ENCODE data around the gene CCSER1. TPM values are rescaled to one million over a fixed set of nuclear protein-coding genes. Genes with fewer than 3 reads are reported as not detected.

Gene CCSER1
- total RNA-seq, 3 donors from 2014 or later (not counting 1 experiment from before 2014, with no cell fraction given): 0.87 to 1.1 (median 1.1) TPM

DNA sequence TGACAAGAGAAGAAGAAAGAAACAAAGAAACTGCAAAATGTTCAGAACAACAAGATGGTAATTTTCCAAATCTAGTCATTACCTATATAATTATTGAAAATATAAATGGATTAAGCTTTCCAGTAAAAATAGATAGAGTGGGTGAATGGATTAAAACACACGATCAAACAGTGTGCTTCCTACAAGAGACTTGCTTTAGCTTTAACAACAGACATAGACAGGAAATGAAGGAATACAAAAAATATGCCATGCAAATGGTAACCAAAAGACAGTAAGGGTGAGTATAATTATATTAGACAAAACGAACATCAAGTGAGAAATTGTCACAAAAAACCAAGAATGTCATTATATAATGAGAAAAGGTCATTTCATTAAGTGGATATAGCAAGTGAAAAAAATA, 842.8 kb downstream of the CCSER1 start:
- Mint-ChIP-seq H3K27ac (no peak overlapping the region), H3K4me1 (no peaks in the 10 kb centered on the region), H3K36me3 (peaks cover 22% of the 10 kb centered on the region), H3K27me3 (ENCODE audit: low read depth in 2 of 2) (no peaks in the 10 kb centered on the region), H3K9me3 (peaks cover 22 to 24% of the 10 kb centered on the region in 2 donors), H3K4me3 (no peak overlapping the region)
- WGBS (ENCODE audit: insufficient coverage): 100% methylated on average over 1 of the region's 2 CpGs
- Histone ChIP-seq H3K27ac (ENCODE audit: low read length) (no peak overlapping the region), H3K9me3 (ENCODE audit: control insufficient read depth, insufficient read depth, low read length) (peaks cover 2% of the 10 kb centered on the region), H3K27me3 (ENCODE audit: control insufficient read depth, insufficient read depth, low read length) (no peaks in the 10 kb centered on the region), H3K4me3 (ENCODE audit: low read length) (no peak overlapping the region), H3K4me1 (ENCODE audit: control insufficient read depth, insufficient read depth, low read length) (no peaks in the 10 kb centered on the region), H3K36me3 (ENCODE audit: control insufficient read depth, insufficient read depth, low read length) (no peaks in the 10 kb centered on the region)
- TF ChIP-seq, protein P1, sequence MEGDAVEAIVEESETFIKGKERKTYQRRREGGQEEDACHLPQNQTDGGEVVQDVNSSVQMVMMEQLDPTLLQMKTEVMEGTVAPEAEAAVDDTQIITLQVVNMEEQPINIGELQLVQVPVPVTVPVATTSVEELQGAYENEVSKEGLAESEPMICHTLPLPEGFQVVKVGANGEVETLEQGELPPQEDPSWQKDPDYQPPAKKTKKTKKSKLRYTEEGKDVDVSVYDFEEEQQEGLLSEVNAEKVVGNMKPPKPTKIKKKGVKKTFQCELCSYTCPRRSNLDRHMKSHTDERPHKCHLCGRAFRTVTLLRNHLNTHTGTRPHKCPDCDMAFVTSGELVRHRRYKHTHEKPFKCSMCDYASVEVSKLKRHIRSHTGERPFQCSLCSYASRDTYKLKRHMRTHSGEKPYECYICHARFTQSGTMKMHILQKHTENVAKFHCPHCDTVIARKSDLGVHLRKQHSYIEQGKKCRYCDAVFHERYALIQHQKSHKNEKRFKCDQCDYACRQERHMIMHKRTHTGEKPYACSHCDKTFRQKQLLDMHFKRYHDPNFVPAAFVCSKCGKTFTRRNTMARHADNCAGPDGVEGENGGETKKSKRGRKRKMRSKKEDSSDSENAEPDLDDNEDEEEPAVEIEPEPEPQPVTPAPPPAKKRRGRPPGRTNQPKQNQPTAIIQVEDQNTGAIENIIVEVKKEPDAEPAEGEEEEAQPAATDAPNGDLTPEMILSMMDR (IDR thresholded peaks at IDR 0.05): no peak
- intact Hi-C loops (cut with micrococcal nuclease): no loop called here
- DNase-seq (no peak), ATAC-seq (no peak)

DNA sequence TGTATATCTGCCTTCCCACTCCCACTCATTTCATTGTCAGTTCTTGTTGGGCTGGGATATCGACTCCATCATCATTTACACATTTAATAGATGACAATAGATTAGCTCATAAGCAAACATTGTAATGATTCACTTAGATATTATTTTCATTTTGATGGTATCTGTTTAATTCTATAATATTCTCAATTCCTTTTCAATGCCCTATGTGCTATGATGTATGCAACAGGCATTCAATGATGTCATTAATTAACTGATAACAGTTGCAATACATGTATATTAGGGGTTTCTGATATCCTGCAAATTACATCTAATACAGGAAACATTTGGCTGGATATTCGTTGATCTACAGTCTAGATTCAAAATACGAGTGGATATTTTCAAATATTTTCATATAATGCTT, 850.5 kb downstream of the CCSER1 start:
- Histone ChIP-seq H3K4me1 (ENCODE audit: control insufficient read depth, insufficient read depth, low read length) (no peaks in the 10 kb centered on the region), H3K9me3 (ENCODE audit: control insufficient read depth, insufficient read depth, low read length) (peaks cover 3% of the 10 kb centered on the region), H3K36me3 (ENCODE audit: control insufficient read depth, insufficient read depth, low read length) (no peaks in the 10 kb centered on the region), H3K27ac (ENCODE audit: low read length) (no peak overlapping the region), H3K27me3 (ENCODE audit: control insufficient read depth, insufficient read depth, low read length) (no peaks in the 10 kb centered on the region), H3K4me3 (ENCODE audit: low read length) (no peak overlapping the region)
- Mint-ChIP-seq H3K4me3 (no peak overlapping the region), H3K36me3 (no peaks in the 10 kb centered on the region), H3K27me3 (ENCODE audit: low read depth in 2 of 2) (no peaks in the 10 kb centered on the region), H3K4me1 (no peaks in the 10 kb centered on the region), H3K27ac (no peak overlapping the region), H3K9me3 (peaks cover 10 to 13% of the 10 kb centered on the region in 2 donors)
- TF ChIP-seq, protein P1 (IDR thresholded peaks at IDR 0.05): no peak
- WGBS (ENCODE audit: insufficient coverage): 85% methylated on average over 2 of the region's 3 CpGs
- DNase-seq (no peak), ATAC-seq (no peak)
- intact Hi-C loops (cut with micrococcal nuclease): no loop called here

DNA sequence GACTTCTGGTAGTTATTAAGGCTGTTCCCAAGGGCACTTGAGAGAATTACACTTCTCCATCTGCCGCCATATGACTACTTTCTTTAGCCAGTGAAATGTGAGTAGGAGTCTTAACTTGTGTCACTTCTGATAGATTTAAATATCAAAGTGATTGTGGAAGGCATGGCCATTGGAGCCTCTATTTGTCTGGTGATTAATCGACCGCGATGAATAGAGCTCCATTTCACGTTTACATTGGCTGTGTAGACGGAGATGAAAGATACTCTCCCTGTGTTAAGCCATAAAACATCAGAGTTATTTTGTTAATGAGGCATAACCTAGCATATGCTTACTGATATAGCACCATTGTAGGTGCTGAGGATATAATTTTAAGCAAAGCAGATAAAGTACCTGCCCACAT, 852.4 kb downstream of the CCSER1 start:
- WGBS (ENCODE audit: insufficient coverage): 94% methylated on average over 6 of the region's 6 CpGs
- Mint-ChIP-seq H3K4me1 (no peaks in the 10 kb centered on the region), H3K4me3 (no peak overlapping the region), H3K27me3 (ENCODE audit: low read depth in 2 of 2) (no peaks in the 10 kb centered on the region), H3K36me3 (no peaks in the 10 kb centered on the region), H3K9me3 (peaks cover 9 to 16% of the 10 kb centered on the region in 2 donors), H3K27ac (no peak overlapping the region)
- ATAC-seq (no peak), DNase-seq (no peak)
- Histone ChIP-seq H3K4me1 (ENCODE audit: control insufficient read depth, insufficient read depth, low read length) (no peaks in the 10 kb centered on the region), H3K36me3 (ENCODE audit: control insufficient read depth, insufficient read depth, low read length) (no peaks in the 10 kb centered on the region), H3K27me3 (ENCODE audit: control insufficient read depth, insufficient read depth, low read length) (no peaks in the 10 kb centered on the region), H3K4me3 (ENCODE audit: low read length) (no peak overlapping the region), H3K27ac (ENCODE audit: low read length) (no peak overlapping the region), H3K9me3 (ENCODE audit: control insufficient read depth, insufficient read depth, low read length) (peaks cover 3% of the 10 kb centered on the region)
- intact Hi-C loops (cut with micrococcal nuclease): no loop called here
- TF ChIP-seq, protein P1 (IDR thresholded peaks at IDR 0.05): no peak

DNA sequence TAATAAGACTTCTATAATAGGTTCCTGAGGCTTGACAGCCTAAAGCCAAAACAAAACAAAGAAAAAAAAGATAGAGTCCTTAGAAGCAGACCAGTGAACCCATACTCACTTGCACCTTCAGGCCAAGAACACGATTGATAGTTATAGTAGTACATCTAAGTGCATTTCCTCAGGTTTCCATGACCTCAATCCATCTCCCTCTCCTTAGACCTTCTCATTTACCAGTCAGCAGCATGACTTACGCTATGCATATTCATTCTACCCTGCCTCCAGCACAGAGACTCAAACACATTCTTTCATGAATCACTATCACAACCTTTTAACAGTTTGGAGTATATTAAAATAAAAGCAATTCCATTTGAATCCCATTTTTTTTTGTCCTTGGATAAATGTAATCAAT, 855.6 kb downstream of the CCSER1 start:
- 83% methylated on average over 2 of the region's 2 CpGs for WGBS (ENCODE audit: insufficient coverage)
- peaks cover 7% of the 10 kb centered on the region for H3K36me3 Mint-ChIP-seq
- no peaks in the 10 kb centered on the region for H3K27me3 ChIP-seq (ENCODE audit: control insufficient read depth, insufficient read depth, low read length)

More for the DNA sequence above, 855.6 kb downstream of the CCSER1 start:
- Histone ChIP-seq H3K36me3 (ENCODE audit: control insufficient read depth, insufficient read depth, low read length) (no peaks in the 10 kb centered on the region), H3K9me3 (ENCODE audit: control insufficient read depth, insufficient read depth, low read length) (peaks cover 3% of the 10 kb centered on the region), H3K4me3 (ENCODE audit: low read length) (no peak overlapping the region), H3K4me1 (ENCODE audit: control insufficient read depth, insufficient read depth, low read length) (no peaks in the 10 kb centered on the region), H3K27ac (ENCODE audit: low read length) (no peak overlapping the region)
- no peak overlapping the region for H3K27ac Mint-ChIP-seq
- H3K27me3 Mint-ChIP-seq (ENCODE audit: low read depth in 2 of 2): no peaks in the 10 kb centered on the region
- ATAC-seq (no peak), DNase-seq (no peak)
- intact Hi-C loops (cut with micrococcal nuclease): no loop called here
- H3K4me1 Mint-ChIP-seq: no peaks in the 10 kb centered on the region
- H3K4me3 Mint-ChIP-seq: no peak overlapping the region
- TF ChIP-seq, protein P1 (IDR thresholded peaks at IDR 0.05): no peak
- peaks cover 11 to 18% of the 10 kb centered on the region in 2 donors for H3K9me3 Mint-ChIP-seq
